ENCODE measurements around the gene MTMR12. TPM values are rescaled to one million over a fixed set of nuclear protein-coding genes. Genes with fewer than 3 reads are reported as not detected.

MTMR12 gene
- total and polyA plus RNA-seq, 2 of the 13 experiments (the other 11 are each of a cell fraction or from before 2014, with no cell fraction given): 23.4 to 36.6 TPM

DNA sequence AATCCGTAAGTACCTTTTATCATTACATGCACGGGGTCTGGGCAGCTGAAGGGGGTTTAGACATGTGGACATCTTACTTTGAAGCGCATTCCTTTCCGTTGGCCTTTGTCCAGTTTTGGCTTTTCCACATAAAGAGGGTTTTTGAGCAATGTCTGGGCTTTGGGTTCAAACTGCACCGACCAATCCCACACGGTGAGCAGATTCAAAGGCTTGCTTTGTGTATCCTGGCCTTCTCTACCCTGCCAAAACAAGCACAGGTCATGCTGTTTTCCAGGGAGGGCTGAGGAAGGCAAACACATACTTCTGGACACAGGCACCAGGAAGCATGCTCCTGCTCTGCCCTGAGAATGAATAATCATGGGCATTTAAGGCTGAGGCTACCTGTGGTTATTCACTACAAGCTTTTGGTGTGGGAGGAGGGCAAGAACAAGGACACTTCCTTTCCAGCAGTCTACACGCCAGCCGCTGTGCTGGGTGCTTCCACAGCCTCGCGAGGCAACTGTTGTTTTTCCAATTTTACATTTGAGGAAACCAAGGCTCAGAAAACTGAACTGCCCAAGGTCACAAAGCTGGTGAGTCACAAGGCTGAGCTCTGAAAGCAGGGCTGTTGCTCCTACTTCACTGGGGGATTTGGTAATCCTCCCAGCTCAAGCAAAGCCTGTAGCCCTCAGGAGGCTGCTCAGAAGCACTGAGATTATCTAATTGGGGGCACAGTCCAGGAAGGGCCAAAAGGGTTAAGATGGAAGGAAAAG lies 78.9 kb downstream of the MTMR12 start (continued):
- TF ChIP-seq SRSF1 (optimal IDR thresholded peaks at IDR 0.05; ENCODE audit: low read depth, low read length) (no peak), SP2 (CRISPR knock-in tag; IDR thresholded peaks at IDR 0.05) (no peak), PRPF4 (IDR thresholded peaks at IDR 0.05; ENCODE audit: low read depth, low read length, poor library complexity, severe bottlenecking) (no peak), PRMT3 (CRISPR knock-in tag; IDR thresholded peaks at IDR 0.05; ENCODE audit: borderline replicate concordance, low read depth) (no peak), RELA (CRISPR knock-in tag; IDR thresholded peaks at IDR 0.05) (peak; percentile 35; the same call in 1 of the 2 replicates), NR2F2 (IDR thresholded peaks at IDR 0.05; ENCODE audit: borderline replicate concordance, low read depth) (peak; percentile 89; the same call in 1 of the 2 replicates), ZNF761 (CRISPR knock-in tag; conservative IDR thresholded peaks at IDR 0.05) (peak; percentile 85), NFKB2 (CRISPR knock-in tag; IDR thresholded peaks at IDR 0.05; ENCODE audit: borderline replicate concordance) (no peak), KLF12 (CRISPR knock-in tag; IDR thresholded peaks at IDR 0.05; ENCODE audit: borderline replicate concordance) (no peak), ZNF678 (CRISPR knock-in tag; IDR thresholded peaks at IDR 0.05) (no peak), ZZZ3 (CRISPR knock-in tag; IDR thresholded peaks at IDR 0.05; ENCODE audit: borderline replicate concordance) (no peak; the same call in 1 of the 2 replicates), ZNF839 (CRISPR knock-in tag; IDR thresholded peaks at IDR 0.05; ENCODE audit: borderline replicate concordance) (no peak), MEIS2 (CRISPR knock-in tag; IDR thresholded peaks at IDR 0.05) (no peak), ZNF83 (CRISPR knock-in tag; IDR thresholded peaks at IDR 0.05; ENCODE audit: borderline replicate concordance) (no peak), NFE2L2 (IDR thresholded peaks at IDR 0.05; ENCODE audit: low read length) (no peak), RBAK (CRISPR knock-in tag; IDR thresholded peaks at IDR 0.05) (no peak), ONECUT2 (CRISPR knock-in tag; IDR thresholded peaks at IDR 0.05) (no peak), ZNF382 (CRISPR knock-in tag; IDR thresholded peaks at IDR 0.05; ENCODE audit: borderline replicate concordance) (no peak), SMAD9 (CRISPR knock-in tag; IDR thresholded peaks at IDR 0.05) (no peak), ISL2 (CRISPR knock-in tag; IDR thresholded peaks at IDR 0.05) (peak; percentile 96), ZNF510 (CRISPR knock-in tag; IDR thresholded peaks at IDR 0.05; ENCODE audit: low read depth) (peak; percentile 47; the same call in 1 of the 2 replicates), ZNF672 (CRISPR knock-in tag; IDR thresholded peaks at IDR 0.05) (no peak), PHB2 (IDR thresholded peaks at IDR 0.05; ENCODE audit: partially characterized antibody) (no peak), FOXO1 (CRISPR knock-in tag; IDR thresholded peaks at IDR 0.05) (peak; percentile 97), CREB1 (IDR thresholded peaks at IDR 0.05) (no peak), CREB1 (CRISPR knock-in tag; IDR thresholded peaks at IDR 0.05) (peak; percentile 72), XBP1 (CRISPR knock-in tag; IDR thresholded peaks at IDR 0.05) (no peak), HNRNPH1 (optimal IDR thresholded peaks at IDR 0.05; ENCODE audit: low read depth, low read length) (no peak), ZNF431 (CRISPR knock-in tag; IDR thresholded peaks at IDR 0.05; ENCODE audit: borderline replicate concordance, low read depth) (no peak; the same call in none of the 2 replicates)
- TF ChIP-seq, protein P1, sequence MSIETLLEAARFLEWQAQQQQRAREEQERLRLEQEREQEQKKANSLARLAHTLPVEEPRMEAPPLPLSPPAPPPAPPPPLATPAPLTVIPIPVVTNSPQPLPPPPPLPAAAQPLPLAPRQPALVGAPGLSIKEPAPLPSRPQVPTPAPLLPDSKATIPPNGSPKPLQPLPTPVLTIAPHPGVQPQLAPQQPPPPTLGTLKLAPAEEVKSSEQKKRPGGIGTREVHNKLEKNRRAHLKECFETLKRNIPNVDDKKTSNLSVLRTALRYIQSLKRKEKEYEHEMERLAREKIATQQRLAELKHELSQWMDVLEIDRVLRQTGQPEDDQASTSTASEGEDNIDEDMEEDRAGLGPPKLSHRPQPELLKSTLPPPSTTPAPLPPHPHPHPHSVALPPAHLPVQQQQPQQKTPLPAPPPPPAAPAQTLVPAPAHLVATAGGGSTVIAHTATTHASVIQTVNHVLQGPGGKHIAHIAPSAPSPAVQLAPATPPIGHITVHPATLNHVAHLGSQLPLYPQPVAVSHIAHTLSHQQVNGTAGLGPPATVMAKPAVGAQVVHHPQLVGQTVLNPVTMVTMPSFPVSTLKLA (IDR thresholded peaks at IDR 0.05): peak; percentile 83
- TF ChIP-seq, protein P2, sequence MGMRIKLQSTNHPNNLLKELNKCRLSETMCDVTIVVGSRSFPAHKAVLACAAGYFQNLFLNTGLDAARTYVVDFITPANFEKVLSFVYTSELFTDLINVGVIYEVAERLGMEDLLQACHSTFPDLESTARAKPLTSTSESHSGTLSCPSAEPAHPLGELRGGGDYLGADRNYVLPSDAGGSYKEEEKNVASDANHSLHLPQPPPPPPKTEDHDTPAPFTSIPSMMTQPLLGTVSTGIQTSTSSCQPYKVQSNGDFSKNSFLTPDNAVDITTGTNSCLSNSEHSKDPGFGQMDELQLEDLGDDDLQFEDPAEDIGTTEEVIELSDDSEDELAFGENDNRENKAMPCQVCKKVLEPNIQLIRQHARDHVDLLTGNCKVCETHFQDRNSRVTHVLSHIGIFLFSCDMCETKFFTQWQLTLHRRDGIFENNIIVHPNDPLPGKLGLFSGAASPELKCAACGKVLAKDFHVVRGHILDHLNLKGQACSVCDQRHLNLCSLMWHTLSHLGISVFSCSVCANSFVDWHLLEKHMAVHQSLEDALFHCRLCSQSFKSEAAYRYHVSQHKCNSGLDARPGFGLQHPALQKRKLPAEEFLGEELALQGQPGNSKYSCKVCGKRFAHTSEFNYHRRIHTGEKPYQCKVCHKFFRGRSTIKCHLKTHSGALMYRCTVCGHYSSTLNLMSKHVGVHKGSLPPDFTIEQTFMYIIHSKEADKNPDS (CRISPR knock-in tag; IDR thresholded peaks at IDR 0.05): peak; percentile 88

All from HepG2 (cell line).